HCT116 (cell line): ENCODE measurements around the gene PPHLN1. TPM values are rescaled to one million over a fixed set of nuclear protein-coding genes. Genes with fewer than 3 reads are reported as not detected.

Experiments
- ATAC-seq: fragments of 200-7000 bp; cut with Tn5 transposase; 2 replicates; pipeline ENCODE4 v1.9.1; 2020; ENCODE audit warnings: mild to moderate bottlenecking, moderate library complexity
- BruUV-seq: library from RNA; stranded (reverse); fragments of 400-500 nt; replicated peaks from 2 replicates; lab custom pipeline; 2021; lab: Mats Ljungman, UMichigan
- CTCF ChIA-PET: fragments of 300-600 bp; sonication (Branson Sonifier 250); formaldehyde crosslinking; loops from one replicate; lab custom pipeline; 2021; ENCODE audit warnings: antibody characterized with exemption; lab: Charles Lee
- POLR2A ChIA-PET: fragments of 300-600, 350-600 bp; sonication (Branson Sonifier 250); formaldehyde crosslinking; loops from one replicate; lab custom pipeline; 2021; ENCODE audit warnings: antibody characterized with exemption; lab: Charles Lee
- RAD21 ChIA-PET, 2 experiments: fragments of 300-600 bp; sonication (Branson Sonifier 250); formaldehyde crosslinking; loops; one replicate each; lab custom pipeline; 2023; ENCODE audit warnings: low total read pairs in 2 of 2; ENCODE audit not compliant: uncharacterized antibody in 2 of 2, unreplicated experiment in 2 of 2, low non-redundant PET in 1 of 2; lab: Charles Lee
- DNase-seq: peaks from one replicate; pipeline ENCODE4 v3.0.0-alpha.2; 2010; ENCODE audit warnings: low read depth, low spot score
- H2AFZ ChIP-seq: fragments of 200-600 bp; shearing (Covaris generic), sonication (generic); 2 replicates; pipeline ENCODE4 v1.6.1; 2017; ENCODE audit warnings: low read depth, mixed run types, mixed read lengths, antibody characterized with exemption, low read length; ENCODE audit not compliant: poor library complexity, severe bottlenecking
- H3K27ac ChIP-seq: 2 replicates; pipeline ENCODE4 v1.5.1; 2012; ENCODE audit warnings: low read depth, low read length
- H3K27me3 ChIP-seq: fragments of 200-600 bp; sonication (generic); 2 replicates; pipeline ENCODE4 v1.6.1; 2016; ENCODE audit warnings: mixed run types, low read length, mixed read lengths; ENCODE audit not compliant: insufficient read depth
- H3K36me3 ChIP-seq, 2 experiments: fragments of 200-500 bp in 1 of 2; fragments of 200-600 bp in 1 of 2; sonication (Bioruptor generic) in 1 of 2; sonication (generic) in 1 of 2; 2 replicates each; pipeline versions ENCODE4 v1.5.1 to v1.6.1; 2014 to 2016; ENCODE audit warnings: low read length in 2 of 2, inconsistent platforms in 1 of 2, mixed read lengths in 1 of 2, mixed run types in 1 of 2; ENCODE audit not compliant: insufficient read depth in 2 of 2, control insufficient read depth in 1 of 2
- H3K4me1 ChIP-seq, 2 experiments: fragments of 200-600 bp in 1 of 2; sonication (generic) in 1 of 2; 2 replicates each; pipeline versions ENCODE4 v1.5.1 to v1.6.1; 2012 to 2017; ENCODE audit warnings: low read length in 2 of 2, inconsistent platforms in 1 of 2, mild to moderate bottlenecking in 1 of 2, mixed read lengths in 1 of 2, mixed run types in 1 of 2, moderate library complexity in 1 of 2; ENCODE audit not compliant: insufficient read depth in 2 of 2, control insufficient read depth in 1 of 2
- H3K4me2 ChIP-seq: fragments of 200-600 bp; sonication (generic); 2 replicates; pipeline ENCODE4 v1.6.1; 2017; ENCODE audit warnings: mixed run types, low read length, mixed read lengths
- H3K4me3 ChIP-seq, 2 experiments: fragments of 200-600 bp in 1 of 2; sonication (generic) in 1 of 2; replicated peaks in 1 of 2; 2 replicates each; pipeline ENCODE4 v1.5.1; 2011 to 2016; ENCODE audit warnings: low read length in 2 of 2, control low read depth in 1 of 2, low read depth in 1 of 2, mild to moderate bottlenecking in 1 of 2, mixed read lengths in 1 of 2, mixed run types in 1 of 2
- H3K79me2 ChIP-seq: fragments of 200-600 bp; sonication (generic); 2 replicates; pipeline ENCODE4 v1.6.1; 2017; ENCODE audit warnings: mild to moderate bottlenecking, mixed run types, low read length, moderate library complexity, mixed read lengths; ENCODE audit not compliant: insufficient read depth
- H3K9ac ChIP-seq: fragments of 200-600 bp; sonication (generic); 2 replicates; pipeline ENCODE4 v1.6.1; 2016; ENCODE audit warnings: low read length, mixed read lengths
- H3K9me2 ChIP-seq: fragments of 200-600 bp; sonication (generic), shearing (Covaris generic); 2 replicates; pipeline ENCODE4 v1.6.1; 2017; ENCODE audit warnings: mixed run types, mild to moderate bottlenecking, moderate library complexity; ENCODE audit not compliant: insufficient read depth
- H3K9me3 ChIP-seq, 2 experiments: fragments of 200-500 bp in 1 of 2; fragments of 200-600 bp in 1 of 2; sonication (Bioruptor generic) in 1 of 2; sonication (generic) in 1 of 2; 2 replicates each; pipeline ENCODE4 v1.6.1; 2014 to 2017; ENCODE audit warnings: low read length in 2 of 2, mixed read lengths in 2 of 2, inconsistent platforms in 1 of 2, low read depth in 1 of 2, mild to moderate bottlenecking in 1 of 2, mixed run types in 1 of 2, moderate library complexity in 1 of 2; ENCODE audit not compliant: control insufficient read depth in 1 of 2, insufficient read depth in 1 of 2
- H4K20me1 ChIP-seq: fragments of 200-600 bp; sonication (generic), shearing (Covaris generic); 2 replicates; pipeline ENCODE4 v1.6.1; 2017; ENCODE audit warnings: mixed run types, mild to moderate bottlenecking, moderate library complexity; ENCODE audit not compliant: insufficient read depth
- CBX3 ChIP-seq: IDR thresholded peaks from 2 replicates; pipeline ENCODE4 v1.6.1; 2012; ENCODE audit warnings: low read depth
- EGR1 ChIP-seq: IDR thresholded peaks from 2 replicates; pipeline ENCODE4 v1.6.1; 2012; ENCODE audit warnings: low read depth
- ELF1 ChIP-seq: IDR thresholded peaks from 2 replicates; pipeline ENCODE4 v1.6.1; 2012; ENCODE audit warnings: low read depth, borderline replicate concordance
- EZH2 ChIP-seq: fragments of 200-600 bp; sonication (generic); IDR thresholded peaks from 2 replicates; pipeline ENCODE4 v1.6.1; 2017; ENCODE audit warnings: antibody characterized with exemption, mixed run types
- EZH2phosphoT487 ChIP-seq: fragments of 200-600 bp; IDR thresholded peaks from 2 replicates; pipeline ENCODE4 v1.6.1; 2018; ENCODE audit warnings: antibody characterized with exemption, borderline replicate concordance
- JUND ChIP-seq: IDR thresholded peaks from 2 replicates; pipeline ENCODE4 v1.6.1; 2012
- POLR2A ChIP-seq: IDR thresholded peaks from 2 replicates; pipeline ENCODE4 v1.7.0; 2011; ENCODE audit warnings: borderline replicate concordance; ENCODE audit not compliant: insufficient read depth, insufficient read length; ENCODE audit errors: extremely low read depth
- RAD21 ChIP-seq: IDR thresholded peaks from 2 replicates; pipeline ENCODE4 v1.6.1; 2012; ENCODE audit warnings: low read depth, mild to moderate bottlenecking
- SIN3A ChIP-seq: IDR thresholded peaks from 2 replicates; pipeline ENCODE4 v1.6.1; 2012; ENCODE audit warnings: low read depth
- SP1 ChIP-seq: IDR thresholded peaks from 2 replicates; pipeline ENCODE4 v1.6.1; 2012; ENCODE audit warnings: low read depth
- SRF ChIP-seq: IDR thresholded peaks from 2 replicates; pipeline ENCODE4 v1.6.1; 2012; ENCODE audit warnings: low read depth
- ZBTB33 ChIP-seq: IDR thresholded peaks from 2 replicates; pipeline ENCODE4 v1.6.1; 2011; ENCODE audit warnings: mild to moderate bottlenecking, low read length, moderate library complexity; ENCODE audit not compliant: insufficient replicate concordance; ENCODE audit errors: extremely low read depth
- ZFX ChIP-seq: fragments of 450-650 bp; IDR thresholded peaks from 2 replicates; pipeline ENCODE4 v1.6.1; 2017
- ZNF274 ChIP-seq: fragments of 200-500 bp; sonication (Bioruptor generic); IDR thresholded peaks from 2 replicates; pipeline ENCODE4 v1.6.1; 2014; ENCODE audit warnings: mild to moderate bottlenecking, low read depth, low read length, inconsistent platforms
- intact Hi-C: fragments of 100-400 bp; cut with micrococcal nuclease; formaldehyde crosslinking; loops from 2 replicates; pipeline ENCODE4 v1.10.0; 2022
- total RNA-seq: library from RNA; stranded (reverse); gene quantifications from one replicate; pipeline ENCODE4 v1.2.1, GENCODE V29; 2021; ENCODE audit not compliant: unreplicated experiment

PPHLN1 gene
- total RNA-seq, 1 experiment from 2014 or later = 57.4 TPM

- H3K36me3 ChIP-seq = no peaks in the 10 kb centered on the region; a peak in 1 of 4 replicates
- H3K4me3 ChIP-seq = no peak overlapping the region
- H3K9ac ChIP-seq = no peak overlapping the region
- no peak for ATAC-seq
- DNase-seq = no peak
- H3K27ac ChIP-seq = no peak overlapping the region
- H3K27me3 ChIP-seq = no peaks in the 10 kb centered on the region
- H4K20me1 ChIP-seq = no peaks in the 10 kb centered on the region
- no peak for TF ChIP-seq EZH2phosphoT487
- TF ChIP-seq JUND = no peak
- no peak for TF ChIP-seq POLR2A
- TF ChIP-seq ELF1 = no peak
- no peak for TF ChIP-seq ZNF274
- H2AFZ ChIP-seq = no peak overlapping the region
- no peak overlapping the region for H3K4me2 ChIP-seq
- H3K4me1 ChIP-seq = no peaks in the 10 kb centered on the region
- H3K9me2 ChIP-seq = no peaks in the 10 kb centered on the region
- intact Hi-C loops = no loop called here
- ChIA-PET CTCF (no interaction called here), RAD21 (no interaction called here), POLR2A (no interaction called here)
- peaks cover 3% of the 10 kb centered on the region; the same call in 1 of the 2 replicates for H3K79me2 ChIP-seq
- BruUV-seq = no TSS peak
- H3K9me3 ChIP-seq = no peaks in the 10 kb centered on the region
These were observed 114.6 kb downstream of the PPHLN1 start for GRCh38 chr12:42440608-42441007.

- Histone ChIP-seq H3K27ac (no peak overlapping the region), H3K9me3 (no peaks in the 10 kb centered on the region), H3K4me3 (no peak overlapping the region), H3K9me2 (no peaks in the 10 kb centered on the region), H3K79me2 (peaks cover 3% of the 10 kb centered on the region; the same call in 1 of the 2 replicates), H3K4me1 (no peaks in the 10 kb centered on the region), H3K9ac (no peak overlapping the region), H4K20me1 (no peaks in the 10 kb centered on the region), H3K27me3 (no peaks in the 10 kb centered on the region), H2AFZ (no peak overlapping the region), H3K4me2 (no peak overlapping the region), H3K36me3 (peaks cover 0 to 4% of the 10 kb centered on the region in 2 experiments; a peak in 2 of 4 replicates)
- ChIA-PET CTCF (no interaction called here), POLR2A (no interaction called here), RAD21 (no interaction called here)
- intact Hi-C loops = no loop called here
- TF ChIP-seq ZNF274 (no peak), EZH2phosphoT487 (no peak), RAD21 (no peak), ZBTB33 (no peak), EGR1 (no peak), SRF (no peak), EZH2 (no peak), SP1 (no peak), ZFX (no peak), JUND (no peak), SIN3A (no peak), CBX3 (no peak)
- no TSS peak for BruUV-seq
- no peak for ATAC-seq
- no peak for DNase-seq
These were observed 116.4 kb downstream of the PPHLN1 start for GRCh38 chr12:42442311-42442759.
